ENCODE results near the gene OR8G5. TPM values are rescaled to one million over a fixed set of nuclear protein-coding genes. Genes with fewer than 3 reads are reported as not detected.

OR8G5 gene
- total and polyA plus RNA-seq, 9 donors, result 0.11 to 0.34 (median 0.21) TPM; not detected in 5

DNA sequence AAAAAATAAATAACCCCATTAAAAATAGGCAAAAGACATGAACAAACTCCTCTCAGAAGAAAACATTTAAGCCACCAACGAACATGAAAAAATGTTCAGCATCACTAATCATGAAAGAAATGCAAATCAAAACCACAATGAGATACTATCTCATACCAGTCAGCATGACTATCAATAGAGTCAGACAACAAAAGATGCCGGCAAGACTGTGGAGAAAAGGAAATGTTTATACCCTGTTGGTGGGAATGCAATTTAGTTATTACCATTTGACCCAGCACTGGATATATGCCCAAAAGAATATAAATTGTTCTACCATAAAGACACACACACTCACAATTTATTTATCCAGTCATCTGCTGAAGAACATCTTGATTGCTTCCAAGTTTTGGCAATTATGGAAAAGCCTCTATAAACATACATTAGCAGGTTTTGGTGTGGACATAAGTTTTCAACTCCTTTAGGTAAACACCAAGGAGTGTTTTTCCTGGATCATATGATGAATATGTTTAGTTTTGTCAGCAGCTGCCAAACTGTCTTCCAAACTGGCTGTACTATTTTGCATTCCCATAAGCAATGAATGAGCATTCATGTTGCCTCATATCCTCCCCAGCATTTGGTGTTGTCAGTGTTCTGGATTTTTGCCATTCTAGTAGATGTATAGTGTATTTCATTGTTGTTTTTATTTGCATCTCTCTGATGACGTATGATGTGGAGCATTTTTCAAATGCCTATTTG lies 29.6 kb downstream of the OR8G5 start:
- no peaks in the 10 kb centered on the region for H3K27me3 ChIP-seq (ENCODE audit: control insufficient read depth, insufficient read depth, low read length)
- WGBS (ENCODE audit: insufficient coverage), result no CpG with 5 or more reads among the region's 3 CpGs
- no peaks in the 10 kb centered on the region for H3K36me3 ChIP-seq (ENCODE audit: control insufficient read depth, insufficient read depth, low read length)
- no peak overlapping the region for H3K27ac ChIP-seq (ENCODE audit: low read length)
- H3K4me1 ChIP-seq (ENCODE audit: control insufficient read depth, insufficient read depth, low read length), result no peaks in the 10 kb centered on the region
- no peak overlapping the region for H3K4me3 ChIP-seq (ENCODE audit: low read length)
- DNase-seq, result no peak
- H3K9me3 ChIP-seq (replicated peaks; ENCODE audit: control insufficient read depth, low read depth, low read length), result no peaks in the 10 kb centered on the region

- WGBS (ENCODE audit: insufficient coverage), result no CpG with 5 or more reads among the region's 1 CpG
- DNase-seq, result peak; percentile 5
- Histone ChIP-seq H3K27me3 (ENCODE audit: control insufficient read depth, insufficient read depth, low read length) (no peaks in the 10 kb centered on the region), H3K27ac (ENCODE audit: low read length) (no peak overlapping the region), H3K4me1 (ENCODE audit: control insufficient read depth, insufficient read depth, low read length) (no peaks in the 10 kb centered on the region), H3K36me3 (ENCODE audit: control insufficient read depth, insufficient read depth, low read length) (no peaks in the 10 kb centered on the region), H3K9me3 (replicated peaks; ENCODE audit: control insufficient read depth, low read depth, low read length) (no peaks in the 10 kb centered on the region), H3K4me3 (ENCODE audit: low read length) (no peak overlapping the region)
Measured at GRCh38 chr11:124294687-124295086, 38.5 kb downstream of the OR8G5 start.

DNA sequence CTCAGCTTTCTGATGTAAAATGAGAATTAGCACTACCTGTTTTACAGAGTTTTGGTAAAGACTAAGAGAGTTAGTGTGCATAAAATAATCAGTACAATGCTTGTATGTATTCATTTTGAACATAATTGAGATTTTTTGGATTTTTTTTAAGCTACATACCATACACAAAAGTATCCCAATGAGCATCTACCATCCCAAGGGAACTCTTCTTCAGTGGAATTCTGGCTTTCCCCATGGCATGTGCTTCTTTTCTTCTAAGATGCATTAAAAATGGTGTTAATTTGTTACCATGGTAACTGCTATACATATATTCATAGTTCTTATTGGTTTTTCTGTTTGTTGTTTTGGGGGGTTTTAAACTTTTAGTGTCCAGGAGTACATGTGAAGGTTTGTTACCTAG lies 39.8 kb downstream of the OR8G5 start:
- no peaks in the 10 kb centered on the region for H3K36me3 ChIP-seq (ENCODE audit: control insufficient read depth, insufficient read depth, low read length)
- H3K4me1 ChIP-seq (ENCODE audit: control insufficient read depth, insufficient read depth, low read length), result no peaks in the 10 kb centered on the region
- H3K9me3 ChIP-seq (replicated peaks; ENCODE audit: control insufficient read depth, low read depth, low read length), result no peaks in the 10 kb centered on the region
- no peak for DNase-seq
- H3K27me3 ChIP-seq (ENCODE audit: control insufficient read depth, insufficient read depth, low read length), result no peaks in the 10 kb centered on the region
- H3K4me3 ChIP-seq (ENCODE audit: low read length), result no peak overlapping the region
- no peak overlapping the region for H3K27ac ChIP-seq (ENCODE audit: low read length)

- H3K4me1 ChIP-seq (ENCODE audit: control insufficient read depth, insufficient read depth, low read length), result no peaks in the 10 kb centered on the region
- DNase-seq, result no peak
- no peaks in the 10 kb centered on the region for H3K36me3 ChIP-seq (ENCODE audit: control insufficient read depth, insufficient read depth, low read length)
- no peak overlapping the region for H3K27ac ChIP-seq (ENCODE audit: low read length)
- H3K9me3 ChIP-seq (replicated peaks; ENCODE audit: control insufficient read depth, low read depth, low read length), result no peaks in the 10 kb centered on the region
- no CpG with 5 or more reads among the region's 4 CpGs for WGBS (ENCODE audit: insufficient coverage)
- H3K4me3 ChIP-seq (ENCODE audit: low read length), result no peak overlapping the region
- H3K27me3 ChIP-seq (ENCODE audit: control insufficient read depth, insufficient read depth, low read length), result no peaks in the 10 kb centered on the region
Measured at GRCh38 chr11:124297921-124298320, 41.7 kb downstream of the OR8G5 start.

DNA sequence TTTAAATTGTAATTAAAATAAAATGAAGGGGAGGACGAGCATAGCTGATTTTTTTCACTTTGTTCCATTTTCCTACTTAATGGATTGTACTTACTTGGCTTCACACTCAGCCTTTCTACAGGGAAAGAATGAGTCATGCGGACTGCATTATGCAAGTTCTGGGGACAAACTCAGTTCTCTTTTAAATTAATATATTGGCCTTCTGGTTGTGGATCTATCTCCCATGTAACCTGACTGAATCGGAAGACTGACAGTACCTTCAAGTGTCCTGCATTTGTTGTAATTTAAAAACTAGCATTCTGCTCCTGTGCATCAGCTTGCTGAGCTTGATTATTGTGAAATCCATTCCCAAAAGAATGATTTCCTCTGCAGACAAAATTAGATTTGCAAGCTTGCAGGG lies 45.4 kb downstream of the OR8G5 start:
- Histone ChIP-seq H3K27me3 (ENCODE audit: control insufficient read depth, insufficient read depth, low read length) (no peaks in the 10 kb centered on the region), H3K4me3 (ENCODE audit: low read length) (no peak overlapping the region), H3K36me3 (ENCODE audit: control insufficient read depth, insufficient read depth, low read length) (no peaks in the 10 kb centered on the region), H3K9me3 (replicated peaks; ENCODE audit: control insufficient read depth, low read depth, low read length) (no peaks in the 10 kb centered on the region), H3K27ac (ENCODE audit: low read length) (no peak overlapping the region), H3K4me1 (ENCODE audit: control insufficient read depth, insufficient read depth, low read length) (no peaks in the 10 kb centered on the region)
- peak; percentile 11 for DNase-seq
- WGBS (ENCODE audit: insufficient coverage), result no CpG with 5 or more reads among the region's 3 CpGs

DNA sequence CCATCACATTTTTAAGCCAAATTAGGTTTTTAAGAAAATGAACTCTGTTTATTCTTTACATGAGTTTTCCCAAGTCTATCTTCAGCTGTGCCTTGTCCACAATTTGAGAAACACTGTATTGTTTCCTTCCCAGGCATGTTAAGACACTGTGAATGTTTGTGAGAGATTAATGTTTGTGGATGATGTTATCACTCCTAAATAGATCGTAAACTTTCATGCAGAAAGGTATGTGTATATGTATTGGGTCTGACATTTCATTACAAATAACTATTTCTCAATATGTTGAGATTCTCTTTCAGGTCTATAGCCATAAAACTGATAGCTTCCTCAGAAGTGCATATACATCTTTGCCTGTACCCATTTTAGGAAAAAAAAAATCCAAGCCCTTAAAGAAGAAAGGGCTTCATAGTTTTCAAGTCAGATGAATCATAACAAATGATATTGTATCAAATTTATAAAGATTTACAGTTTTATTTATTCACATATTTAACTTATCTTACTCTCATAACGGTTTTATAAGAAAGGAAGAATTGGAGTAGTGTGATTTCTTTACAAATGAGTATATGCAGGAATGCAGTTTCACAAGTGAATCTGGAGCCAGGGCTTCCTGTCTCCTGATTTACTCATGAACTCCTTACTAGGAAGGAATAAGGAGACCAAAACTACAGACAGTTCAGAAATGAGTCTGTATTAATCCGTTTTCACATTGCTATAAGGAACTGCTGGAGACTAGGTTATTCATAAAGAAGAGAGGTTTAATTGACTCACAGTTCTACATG lies 46.4 kb downstream of the OR8G5 start:
- DNase-seq, result peak; percentile 4
- no peak overlapping the region for H3K27ac ChIP-seq (ENCODE audit: low read length)
- no peaks in the 10 kb centered on the region for H3K4me1 ChIP-seq (ENCODE audit: control insufficient read depth, insufficient read depth, low read length)
- no peaks in the 10 kb centered on the region for H3K9me3 ChIP-seq (replicated peaks; ENCODE audit: control insufficient read depth, low read depth, low read length)
- no peaks in the 10 kb centered on the region for H3K36me3 ChIP-seq (ENCODE audit: control insufficient read depth, insufficient read depth, low read length)
- WGBS (ENCODE audit: insufficient coverage), result no CpG with 5 or more reads among the region's 3 CpGs
- no peaks in the 10 kb centered on the region for H3K27me3 ChIP-seq (ENCODE audit: control insufficient read depth, insufficient read depth, low read length)
- no peak overlapping the region for H3K4me3 ChIP-seq (ENCODE audit: low read length)

- H3K27me3 ChIP-seq (ENCODE audit: control insufficient read depth, insufficient read depth, low read length), result no peaks in the 10 kb centered on the region
- H3K9me3 ChIP-seq (replicated peaks; ENCODE audit: control insufficient read depth, low read depth, low read length), result no peaks in the 10 kb centered on the region
Measured at GRCh38 chr11:124307093-124307492, 50.9 kb downstream of the OR8G5 start.

GRCh38 chr11:124310721-124311120 lies 54.5 kb downstream of the OR8G5 start:
- no peaks in the 10 kb centered on the region for H3K36me3 ChIP-seq (ENCODE audit: control insufficient read depth, insufficient read depth, low read length)
- H3K9me3 ChIP-seq (replicated peaks; ENCODE audit: control insufficient read depth, low read depth, low read length), result no peaks in the 10 kb centered on the region
- no peak overlapping the region for H3K4me3 ChIP-seq (ENCODE audit: low read length)
- no peak for DNase-seq
- no peaks in the 10 kb centered on the region for H3K27me3 ChIP-seq (ENCODE audit: control insufficient read depth, insufficient read depth, low read length)
- H3K4me1 ChIP-seq (ENCODE audit: control insufficient read depth, insufficient read depth, low read length), result no peaks in the 10 kb centered on the region
- H3K27ac ChIP-seq (ENCODE audit: low read length), result no peak overlapping the region

More at GRCh38 chr11:124307093-124307492, 50.9 kb downstream of the OR8G5 start:
- DNase-seq, result no peak
- Histone ChIP-seq H3K4me1 (ENCODE audit: control insufficient read depth, insufficient read depth, low read length) (no peaks in the 10 kb centered on the region), H3K27ac (ENCODE audit: low read length) (no peak overlapping the region), H3K36me3 (ENCODE audit: control insufficient read depth, insufficient read depth, low read length) (no peaks in the 10 kb centered on the region), H3K4me3 (ENCODE audit: low read length) (no peak overlapping the region)

GRCh38 chr11:124311269-124311668 lies 55.1 kb downstream of the OR8G5 start:
- Histone ChIP-seq H3K9me3 (replicated peaks; ENCODE audit: control insufficient read depth, low read depth, low read length) (no peaks in the 10 kb centered on the region), H3K27ac (ENCODE audit: low read length) (no peak overlapping the region), H3K36me3 (ENCODE audit: control insufficient read depth, insufficient read depth, low read length) (no peaks in the 10 kb centered on the region), H3K27me3 (ENCODE audit: control insufficient read depth, insufficient read depth, low read length) (no peaks in the 10 kb centered on the region), H3K4me1 (ENCODE audit: control insufficient read depth, insufficient read depth, low read length) (no peaks in the 10 kb centered on the region), H3K4me3 (ENCODE audit: low read length) (no peak overlapping the region)
- DNase-seq, result no peak
- WGBS (ENCODE audit: insufficient coverage), result 33% methylated on average over 1 of the region's 5 CpGs

- no peaks in the 10 kb centered on the region for H3K27me3 ChIP-seq (ENCODE audit: control insufficient read depth, insufficient read depth, low read length)
- no peak overlapping the region for H3K27ac ChIP-seq (ENCODE audit: low read length)
- H3K4me1 ChIP-seq (ENCODE audit: control insufficient read depth, insufficient read depth, low read length), result no peaks in the 10 kb centered on the region
- no peak overlapping the region for H3K4me3 ChIP-seq (ENCODE audit: low read length)
- H3K9me3 ChIP-seq (replicated peaks; ENCODE audit: control insufficient read depth, low read depth, low read length), result no peaks in the 10 kb centered on the region
- DNase-seq, result no peak
- H3K36me3 ChIP-seq (ENCODE audit: control insufficient read depth, insufficient read depth, low read length), result no peaks in the 10 kb centered on the region
Measured at GRCh38 chr11:124311670-124312069, 55.5 kb downstream of the OR8G5 start.
